Activated T-cell treated with anti-CD3 and anti-CD28 coated beads, Interleukin-2, amount 50 U/mL, for 24 hours (primary cell): ENCODE data around the gene CEACAM16.
A peak's percentile ranks its signal among the peaks of the same experiment; 100 is the strongest.

Experiments
- DNase-seq: peaks from one replicate; pipeline ENCODE4 v3.0.0-alpha.2; 2020
- H3K27ac Mint-ChIP-seq: 2 replicates; pipeline ENCODE4 v1.8.0; 2020; ENCODE audit warnings: mild to moderate bottlenecking, mixed read lengths
- H3K27me3 Mint-ChIP-seq: 2 replicates; pipeline ENCODE4 v1.8.0; 2020; ENCODE audit warnings: mixed read lengths
- H3K36me3 Mint-ChIP-seq: 2 replicates; pipeline ENCODE4 v1.8.0; 2020; ENCODE audit warnings: low read depth, mixed read lengths
- H3K4me1 Mint-ChIP-seq: 2 replicates; pipeline ENCODE4 v1.8.0; 2020; ENCODE audit warnings: low read depth, mixed read lengths
- H3K4me3 Mint-ChIP-seq: 2 replicates; pipeline ENCODE4 v1.8.0; 2020; ENCODE audit warnings: mild to moderate bottlenecking, moderate library complexity, mixed read lengths
- H3K9me3 Mint-ChIP-seq: 2 replicates; pipeline ENCODE4 v1.8.0; 2020; ENCODE audit warnings: mixed read lengths

The CEACAM16 gene

GRCh38 chr19:44684892-44685863, 13.8 kb upstream of the CEACAM16 start:
- Mint-ChIP-seq H3K9me3 (no peaks in the 10 kb centered on the region), H3K36me3 (no peaks in the 10 kb centered on the region), H3K4me1 (peaks cover 20% of the 10 kb centered on the region), H3K27me3 (peaks cover 24% of the 10 kb centered on the region), H3K27ac (no peak overlapping the region), H3K4me3 (no peak overlapping the region)
- no peak for DNase-seq

GRCh38 chr19:44685877-44686276, 13.1 kb upstream of the CEACAM16 start:
- peaks cover 24% of the 10 kb centered on the region for H3K27me3 Mint-ChIP-seq
- H3K4me1 Mint-ChIP-seq, result peaks cover 20% of the 10 kb centered on the region
- no peak overlapping the region for H3K4me3 Mint-ChIP-seq
- H3K9me3 Mint-ChIP-seq, result no peaks in the 10 kb centered on the region
- H3K27ac Mint-ChIP-seq, result no peak overlapping the region
- DNase-seq, result no peak
- no peaks in the 10 kb centered on the region for H3K36me3 Mint-ChIP-seq

GRCh38 chr19:44686896-44687295, 12.1 kb upstream of the CEACAM16 start:
- no peaks in the 10 kb centered on the region for H3K9me3 Mint-ChIP-seq
- DNase-seq, result no peak
- H3K27me3 Mint-ChIP-seq, result peaks cover 24% of the 10 kb centered on the region
- H3K36me3 Mint-ChIP-seq, result no peaks in the 10 kb centered on the region
- peaks cover 27% of the 10 kb centered on the region for H3K4me1 Mint-ChIP-seq
- no peak overlapping the region for H3K27ac Mint-ChIP-seq
- H3K4me3 Mint-ChIP-seq, result no peak overlapping the region

GRCh38 chr19:44687888-44688287, 11.1 kb upstream of the CEACAM16 start:
- H3K27me3 Mint-ChIP-seq, result peaks cover 24% of the 10 kb centered on the region
- H3K9me3 Mint-ChIP-seq, result no peaks in the 10 kb centered on the region
- peaks cover 37% of the 10 kb centered on the region for H3K4me1 Mint-ChIP-seq
- no peak overlapping the region for H3K27ac Mint-ChIP-seq
- H3K4me3 Mint-ChIP-seq, result no peak overlapping the region
- H3K36me3 Mint-ChIP-seq, result no peaks in the 10 kb centered on the region
- DNase-seq, result no peak

- H3K4me3 Mint-ChIP-seq, result no peak overlapping the region
- no peaks in the 10 kb centered on the region for H3K36me3 Mint-ChIP-seq
- no peak overlapping the region for H3K27ac Mint-ChIP-seq
- peaks cover 44% of the 10 kb centered on the region for H3K4me1 Mint-ChIP-seq
- no peaks in the 10 kb centered on the region for H3K9me3 Mint-ChIP-seq
- H3K27me3 Mint-ChIP-seq, result peaks cover 24% of the 10 kb centered on the region
- peak; percentile 85 for DNase-seq
These were observed 9.4 kb upstream of the CEACAM16 start for GRCh38 chr19:44689290-44690130.

- peaks cover 20% of the 10 kb centered on the region for H3K27me3 Mint-ChIP-seq
- no peaks in the 10 kb centered on the region for H3K9me3 Mint-ChIP-seq
- no peaks in the 10 kb centered on the region for H3K36me3 Mint-ChIP-seq
- DNase-seq, result no peak
- H3K27ac Mint-ChIP-seq, result no peak overlapping the region
- H3K4me3 Mint-ChIP-seq, result no peak overlapping the region
- peaks cover 41% of the 10 kb centered on the region for H3K4me1 Mint-ChIP-seq
These were observed 8.9 kb upstream of the CEACAM16 start for GRCh38 chr19:44690131-44690440.

GRCh38 chr19:44692379-44692721, 6.6 kb upstream of the CEACAM16 start:
- peak overlapping the region; percentile 86 for H3K27ac Mint-ChIP-seq
- no peaks in the 10 kb centered on the region for H3K9me3 Mint-ChIP-seq
- peaks cover 36% of the 10 kb centered on the region for H3K4me1 Mint-ChIP-seq
- no peaks in the 10 kb centered on the region for H3K36me3 Mint-ChIP-seq
- H3K27me3 Mint-ChIP-seq, result peaks cover 9% of the 10 kb centered on the region
- peak overlapping the region; percentile 57 for H3K4me3 Mint-ChIP-seq
- no peak for DNase-seq

GRCh38 chr19:44694184-44694579, 4.8 kb upstream of the CEACAM16 start:
- H3K4me1 Mint-ChIP-seq, result peaks cover 33% of the 10 kb centered on the region
- no peaks in the 10 kb centered on the region for H3K36me3 Mint-ChIP-seq
- H3K4me3 Mint-ChIP-seq, result no peak overlapping the region
- H3K27me3 Mint-ChIP-seq, result peaks cover 9% of the 10 kb centered on the region
- H3K27ac Mint-ChIP-seq, result peak overlapping the region; percentile 44
- H3K9me3 Mint-ChIP-seq, result no peaks in the 10 kb centered on the region
- no peak for DNase-seq

- Mint-ChIP-seq H3K9me3 (no peaks in the 10 kb centered on the region), H3K27me3 (peaks cover 9% of the 10 kb centered on the region), H3K4me3 (no peak overlapping the region), H3K27ac (no peak overlapping the region), H3K4me1 (peaks cover 15% of the 10 kb centered on the region), H3K36me3 (no peaks in the 10 kb centered on the region)
- DNase-seq, result no peak
These were observed 1.8 kb upstream of the CEACAM16 start for GRCh38 chr19:44696939-44697669.

GRCh38 chr19:44697670-44698034, 1.3 kb upstream of the CEACAM16 start:
- no peak for DNase-seq
- peaks cover 9% of the 10 kb centered on the region for H3K27me3 Mint-ChIP-seq
- no peaks in the 10 kb centered on the region for H3K36me3 Mint-ChIP-seq
- H3K9me3 Mint-ChIP-seq, result no peaks in the 10 kb centered on the region
- peaks cover 10% of the 10 kb centered on the region for H3K4me1 Mint-ChIP-seq
- no peak overlapping the region for H3K27ac Mint-ChIP-seq
- H3K4me3 Mint-ChIP-seq, result no peak overlapping the region

GRCh38 chr19:44700547-44700946, 1.6 kb downstream of the CEACAM16 start:
- H3K9me3 Mint-ChIP-seq, result no peaks in the 10 kb centered on the region

GRCh38 chr19:44701228-44701627, 2.3 kb downstream of the CEACAM16 start:
- Mint-ChIP-seq H3K27ac (no peak overlapping the region), H3K4me3 (no peak overlapping the region), H3K27me3 (peaks cover 9% of the 10 kb centered on the region), H3K36me3 (no peaks in the 10 kb centered on the region), H3K9me3 (no peaks in the 10 kb centered on the region), H3K4me1 (no peaks in the 10 kb centered on the region)
- no peak for DNase-seq

More at GRCh38 chr19:44700547-44700946, 1.6 kb downstream of the CEACAM16 start:
- Mint-ChIP-seq H3K4me3 (no peak overlapping the region), H3K27me3 (peaks cover 9% of the 10 kb centered on the region), H3K27ac (no peak overlapping the region), H3K36me3 (no peaks in the 10 kb centered on the region), H3K4me1 (no peaks in the 10 kb centered on the region)
- DNase-seq, result no peak

GRCh38 chr19:44702551-44703176, 3.7 kb downstream of the CEACAM16 start:
- Mint-ChIP-seq H3K4me1 (no peaks in the 10 kb centered on the region), H3K27ac (no peak overlapping the region), H3K4me3 (no peak overlapping the region), H3K9me3 (no peaks in the 10 kb centered on the region), H3K27me3 (peaks cover 6% of the 10 kb centered on the region), H3K36me3 (no peaks in the 10 kb centered on the region)
- no peak for DNase-seq
